Ascending aorta (tissue), 2 donors: ENCODE results near the gene SUGP2. TPM values are rescaled to one million over a fixed set of nuclear protein-coding genes. Genes with fewer than 3 reads are reported as not detected.

Experiments
- DNase-seq, 2 donors: peaks; one replicate each; pipeline ENCODE4 v3.0.0-alpha.2; 2019; ENCODE audit warnings: low spot score in 2 of 2
- H3K27ac ChIP-seq, 2 donors: fragments of 200-600 bp; sonication (generic); one replicate each; pipeline ENCODE4 v1.5.1; 2016 to 2017; ENCODE audit warnings: mild to moderate bottlenecking in 1 of 2
- H3K27me3 ChIP-seq: fragments of 200-600 bp; sonication (generic); one replicate; pipeline ENCODE4 v1.5.1; 2017
- H3K36me3 ChIP-seq, 2 donors: fragments of 200-600 bp; sonication (generic); one replicate each; pipeline ENCODE4 v1.5.1; 2016
- H3K4me1 ChIP-seq, 2 donors: fragments of 200-600 bp; sonication (generic); one replicate each; pipeline ENCODE4 v1.5.1; 2016 to 2017; ENCODE audit warnings: mild to moderate bottlenecking in 1 of 2
- H3K4me3 ChIP-seq, 2 donors: fragments of 200-600 bp; sonication (generic); one replicate each; pipeline ENCODE4 v1.5.1; 2016 to 2017; ENCODE audit warnings: mild to moderate bottlenecking in 1 of 2
- H3K9me3 ChIP-seq, 2 donors: fragments of 200-600 bp; sonication (generic); one replicate each; pipeline ENCODE4 v1.5.1; 2016
- intact Hi-C: fragments of 100-400 bp; cut with DNase I; formaldehyde crosslinking; loops from one replicate; pipeline ENCODE4 v1.15.1; 2023
- total RNA-seq: library from RNA; depleted of rRNA; stranded (reverse); fragments of >200 nt; gene quantifications from one replicate; pipeline ENCODE4 v1.1.0, GENCODE V29; 2016
- TF ChIP-seq, protein P1 (sequence below), 3 experiments: fragments of 200-600 bp in 2 of 3; fragments of 450-650 bp in 1 of 3; sonication (generic) in 2 of 3; IDR thresholded peaks; one replicate each; pipeline ENCODE4 v1.5.1; 2016 to 2019; ENCODE audit warnings: antibody characterized with exemption in 3 of 3, mild to moderate bottlenecking in 1 of 3, moderate library complexity in 1 of 3

Gene SUGP2
- total RNA-seq, 1 donor from 2014 or later, result 23.6 TPM

DNA sequence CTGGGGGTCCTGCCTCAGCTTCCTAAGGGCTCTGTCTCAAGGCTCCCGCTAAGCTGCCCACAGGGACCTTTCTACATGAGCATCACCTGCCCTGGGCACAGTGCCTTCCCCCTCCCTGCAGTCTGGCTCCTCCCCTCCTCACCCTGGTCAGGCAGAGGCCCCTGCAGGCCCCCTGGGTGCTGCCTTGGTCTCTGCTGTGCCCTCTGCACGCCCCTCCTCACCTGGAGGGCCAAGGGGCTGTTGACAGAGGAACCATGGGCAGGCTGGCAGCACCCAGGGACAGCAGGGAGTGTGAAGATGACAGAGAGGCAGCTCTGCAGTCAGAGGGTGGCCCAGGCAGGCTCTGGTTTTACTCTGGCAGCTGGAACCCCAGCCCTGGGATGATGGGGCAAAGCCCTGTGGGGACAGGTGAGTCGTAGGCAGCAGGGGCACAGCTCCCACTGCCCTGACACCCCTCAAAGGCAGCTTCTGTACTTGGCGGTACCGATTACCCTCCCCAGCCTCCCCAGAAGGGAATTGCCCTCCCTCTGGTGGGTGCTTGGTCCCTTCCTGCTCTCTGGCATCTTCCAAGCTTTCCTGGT lies 43.1 kb downstream of the SUGP2 start:
- no peaks in the 10 kb centered on the region for H3K9me3 ChIP-seq
- H3K27me3 ChIP-seq, result no peaks in the 10 kb centered on the region
- H3K36me3 ChIP-seq, result peaks cover 21 to 34% of the 10 kb centered on the region in 2 donors
- H3K4me3 ChIP-seq, result no peak overlapping the region
- H3K4me1 ChIP-seq, result no peaks in the 10 kb centered on the region
- no peak overlapping the region for H3K27ac ChIP-seq
- TF ChIP-seq, protein P1, sequence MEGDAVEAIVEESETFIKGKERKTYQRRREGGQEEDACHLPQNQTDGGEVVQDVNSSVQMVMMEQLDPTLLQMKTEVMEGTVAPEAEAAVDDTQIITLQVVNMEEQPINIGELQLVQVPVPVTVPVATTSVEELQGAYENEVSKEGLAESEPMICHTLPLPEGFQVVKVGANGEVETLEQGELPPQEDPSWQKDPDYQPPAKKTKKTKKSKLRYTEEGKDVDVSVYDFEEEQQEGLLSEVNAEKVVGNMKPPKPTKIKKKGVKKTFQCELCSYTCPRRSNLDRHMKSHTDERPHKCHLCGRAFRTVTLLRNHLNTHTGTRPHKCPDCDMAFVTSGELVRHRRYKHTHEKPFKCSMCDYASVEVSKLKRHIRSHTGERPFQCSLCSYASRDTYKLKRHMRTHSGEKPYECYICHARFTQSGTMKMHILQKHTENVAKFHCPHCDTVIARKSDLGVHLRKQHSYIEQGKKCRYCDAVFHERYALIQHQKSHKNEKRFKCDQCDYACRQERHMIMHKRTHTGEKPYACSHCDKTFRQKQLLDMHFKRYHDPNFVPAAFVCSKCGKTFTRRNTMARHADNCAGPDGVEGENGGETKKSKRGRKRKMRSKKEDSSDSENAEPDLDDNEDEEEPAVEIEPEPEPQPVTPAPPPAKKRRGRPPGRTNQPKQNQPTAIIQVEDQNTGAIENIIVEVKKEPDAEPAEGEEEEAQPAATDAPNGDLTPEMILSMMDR (IDR thresholded peaks at IDR 0.05), result no peak
- DNase-seq, result no peak
- intact Hi-C loops, result no loop called here

DNA sequence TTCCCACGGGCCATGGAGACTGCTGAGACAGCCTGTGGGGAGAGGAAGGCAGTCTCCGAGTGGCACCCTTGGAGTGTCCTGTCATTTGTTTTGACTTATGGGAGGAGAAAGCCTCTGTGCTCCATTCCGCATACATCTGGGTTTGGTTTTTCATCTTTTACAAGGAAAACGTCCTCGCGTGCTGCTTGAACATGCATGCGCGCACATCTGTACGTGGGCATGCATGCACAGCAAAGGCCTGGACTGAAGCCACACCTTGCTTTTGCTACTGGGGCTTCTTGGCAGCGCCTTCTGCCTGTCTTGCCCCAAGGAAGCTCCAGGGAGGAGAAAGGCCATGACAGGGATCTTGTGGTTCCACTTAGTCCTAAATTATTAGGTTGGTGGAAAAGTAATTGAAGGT lies 44.0 kb downstream of the SUGP2 start:
- H3K4me3 ChIP-seq, result no peak overlapping the region
- H3K4me1 ChIP-seq, result no peaks in the 10 kb centered on the region
- H3K27ac ChIP-seq, result no peak overlapping the region
- H3K36me3 ChIP-seq, result peaks cover 16 to 25% of the 10 kb centered on the region in 2 donors
- H3K9me3 ChIP-seq, result no peaks in the 10 kb centered on the region
- H3K27me3 ChIP-seq, result no peaks in the 10 kb centered on the region
- intact Hi-C loops, result loop anchor here (5.0 kb wide), 1 partner anchor 47 kb away; the partner anchor contains the start of gene HOMER3
- DNase-seq, result no peak
- TF ChIP-seq, protein P1 (IDR thresholded peaks at IDR 0.05), result no peak

DNA sequence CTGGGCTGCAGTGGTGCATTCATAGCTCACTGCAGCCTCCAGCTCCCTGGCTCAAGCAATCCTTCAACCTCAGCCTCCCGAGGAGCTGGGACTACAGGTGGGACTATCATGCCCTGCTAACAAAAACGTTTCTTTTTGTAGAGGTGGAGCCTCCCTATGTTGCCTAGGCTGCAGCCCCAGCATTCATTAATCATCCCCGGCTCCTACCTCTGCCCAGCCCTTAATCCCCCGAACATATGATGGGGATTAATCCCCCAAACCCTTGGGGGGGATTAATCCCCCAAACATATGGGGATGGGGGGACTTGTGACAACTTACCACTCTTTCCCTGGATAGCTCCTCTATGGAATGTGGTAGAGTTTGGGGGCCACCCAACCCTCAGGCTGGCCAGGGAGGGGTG lies 45.9 kb downstream of the SUGP2 start:
- Histone ChIP-seq H3K4me3 (no peak overlapping the region), H3K27me3 (no peaks in the 10 kb centered on the region), H3K9me3 (no peaks in the 10 kb centered on the region), H3K27ac (no peak overlapping the region), H3K36me3 (peaks cover 1 to 7% of the 10 kb centered on the region in 2 donors), H3K4me1 (no peaks in the 10 kb centered on the region)
- no peak for DNase-seq
- intact Hi-C loops, result loop anchor here (5.0 kb wide), 1 partner anchor 45 kb away; the partner anchor contains the start of gene HOMER3
- TF ChIP-seq, protein P1 (IDR thresholded peaks at IDR 0.05), result no peak

DNA sequence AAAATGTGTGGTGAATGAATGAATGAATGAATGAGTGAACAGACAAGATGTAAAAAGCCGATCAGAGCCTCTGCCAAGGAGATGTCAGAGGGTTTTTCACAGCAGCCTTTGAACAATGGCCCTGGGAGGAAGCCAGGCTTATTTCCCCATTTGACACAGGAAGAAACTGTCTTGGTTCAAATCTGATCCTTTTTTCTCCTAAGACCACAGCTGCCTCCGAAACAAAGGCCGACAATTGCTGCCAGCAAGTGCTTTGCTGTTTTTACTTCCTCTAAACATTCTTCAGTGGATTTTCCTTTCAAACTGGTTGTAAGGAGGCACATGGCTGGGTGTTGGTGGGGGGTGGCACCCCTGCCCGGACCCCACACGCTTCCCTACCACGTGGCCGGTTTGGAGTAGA lies 48.1 kb downstream of the SUGP2 start:
- TF ChIP-seq, protein P1 (IDR thresholded peaks at IDR 0.05), result no peak
- H3K4me1 ChIP-seq, result no peaks in the 10 kb centered on the region
- H3K27me3 ChIP-seq, result no peaks in the 10 kb centered on the region
- no peaks in the 10 kb centered on the region for H3K9me3 ChIP-seq
- intact Hi-C loops, result loop anchor here (5.0 kb wide), 1 partner anchor 43 kb away; the partner anchor contains the start of gene HOMER3
- no peak for DNase-seq
- no peaks in the 10 kb centered on the region for H3K36me3 ChIP-seq
- H3K27ac ChIP-seq, result no peak overlapping the region
- H3K4me3 ChIP-seq, result no peak overlapping the region

DNA sequence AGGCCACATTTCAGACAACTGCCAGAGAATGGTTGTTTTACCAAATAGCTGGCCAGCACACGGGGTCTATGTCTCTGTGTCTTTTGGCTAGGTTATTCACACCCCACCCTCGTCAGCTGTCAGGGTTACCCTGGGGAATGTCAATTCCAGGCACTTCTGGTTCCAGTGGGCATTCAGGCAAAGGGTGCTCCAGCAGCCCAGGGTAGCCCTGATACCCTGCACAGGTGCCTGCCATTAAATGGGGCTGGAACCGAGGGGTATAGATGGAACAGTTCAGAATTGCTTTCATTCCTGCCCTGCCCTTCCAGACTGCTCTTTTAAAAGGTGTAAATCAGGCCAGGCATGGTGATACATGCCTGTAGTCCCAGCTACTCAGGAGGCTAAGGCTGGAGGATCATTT lies 49.1 kb downstream of the SUGP2 start:
- intact Hi-C loops, result no loop called here
- Histone ChIP-seq H3K36me3 (no peaks in the 10 kb centered on the region), H3K9me3 (no peaks in the 10 kb centered on the region), H3K27ac (no peak overlapping the region), H3K4me1 (no peaks in the 10 kb centered on the region), H3K4me3 (no peak overlapping the region), H3K27me3 (no peaks in the 10 kb centered on the region)
- no peak for DNase-seq
- TF ChIP-seq, protein P1 (IDR thresholded peaks at IDR 0.05), result no peak
